GM12878 (cell line): ENCODE data around the gene GPRC5C. TPM values are rescaled to one million over a fixed set of nuclear protein-coding genes. Genes with fewer than 3 reads are reported as not detected.
A peak's percentile ranks its signal among the peaks of the same experiment; 100 is the strongest.

ENCODE experiments used
- ATAC-seq: fragments of 200-7000 bp; cut with Tn5 transposase; 3 replicates; pipeline ENCODE4 v1.9.1; 2020; ENCODE audit warnings: mild to moderate bottlenecking, moderate library complexity
- BruUV-seq: library from RNA; stranded (reverse); fragments of 400-500 nt; replicated peaks from 2 replicates; lab custom pipeline; 2021; lab: Mats Ljungman, UMichigan
- CTCF ChIA-PET: fragments of 300-600 bp; sonication (Branson Sonifier 250); formaldehyde crosslinking; extraction: SDS; loops from one replicate; lab custom pipeline; 2021; ENCODE audit warnings: inconsistent platforms; lab: Yijun Ruan, JAX
- POLR2A ChIA-PET: fragments of 350-600 bp; formaldehyde crosslinking; extraction: SDS; loops from one replicate; lab custom pipeline; 2021; ENCODE audit warnings: inconsistent platforms; lab: Charles Lee
- RAD21 ChIA-PET: fragments of 300-600 bp; sonication (Branson Sonifier 250); formaldehyde crosslinking; loops from one replicate; lab custom pipeline; 2023; ENCODE audit warnings: antibody characterized with exemption; ENCODE audit not compliant: unreplicated experiment; lab: Charles Lee
- SMC1A ChIA-PET: fragments of 300-600 bp; sonication (Branson Sonifier 250); formaldehyde crosslinking; loops from one replicate; lab custom pipeline; 2023; ENCODE audit not compliant: unreplicated experiment, uncharacterized antibody; lab: Charles Lee
- DNase-seq: peaks from one replicate; pipeline ENCODE4 v3.0.0-alpha.2; 2011; ENCODE audit warnings: low read depth, low spot score
- FAIRE-seq: peaks from 3 replicates; lab custom pipeline; 2011; peaks lifted over from hg19 to GRCh38; lab: Jason Lieb, UNC
- H2AFZ ChIP-seq: 2 replicates; pipeline ENCODE4 v1.6.0; 2011; ENCODE audit warnings: low read depth, low read length, control low read depth; ENCODE audit not compliant: control insufficient read depth
- H3K27ac ChIP-seq: 2 replicates; pipeline ENCODE4 v1.5.1; 2011; ENCODE audit warnings: control low read depth; ENCODE audit not compliant: control insufficient read depth, insufficient read depth
- H3K27me3 ChIP-seq, 2 experiments: replicated peaks in 1 of 2; 2 replicates each; pipeline versions ENCODE4 v1.6.0 to v1.6.1; 2011; ENCODE audit warnings: low read length in 1 of 2; ENCODE audit not compliant: control insufficient read depth in 2 of 2, insufficient read depth in 2 of 2
- H3K36me3 ChIP-seq, 2 experiments: 2 replicates each; pipeline ENCODE4 v1.5.1; 2011; ENCODE audit warnings: low read length in 1 of 2; ENCODE audit not compliant: control insufficient read depth in 2 of 2, insufficient read depth in 2 of 2
- H3K4me1 ChIP-seq: 2 replicates; pipeline ENCODE4 v1.6.1; 2011; ENCODE audit warnings: mild to moderate bottlenecking, low read length, moderate library complexity, mixed read lengths; ENCODE audit not compliant: control insufficient read depth, insufficient read depth
- H3K4me2 ChIP-seq: 2 replicates; pipeline ENCODE4 v1.6.0; 2011; ENCODE audit warnings: control low read depth; ENCODE audit not compliant: control insufficient read depth, insufficient read depth
- H3K4me3 ChIP-seq: fragments of 200-600 bp; sonication (generic); 2 replicates; pipeline ENCODE4 v1.5.1; 2016
- H3K79me2 ChIP-seq: 2 replicates; pipeline ENCODE4 v1.6.0; 2011; ENCODE audit warnings: low read length; ENCODE audit not compliant: control insufficient read depth, insufficient read depth
- H3K9ac ChIP-seq: 2 replicates; pipeline ENCODE4 v1.8.0; 2011; ENCODE audit warnings: low read length, control low read depth, mixed read lengths; ENCODE audit not compliant: control insufficient read depth, insufficient read depth
- H3K9me3 ChIP-seq: replicated peaks from 3 replicates; pipeline ENCODE4 v1.5.1; 2011; ENCODE audit warnings: mild to moderate bottlenecking, low read length; ENCODE audit not compliant: control insufficient read depth, insufficient read depth
- H4K20me1 ChIP-seq: 2 replicates; pipeline ENCODE4 v1.6.0; 2011; ENCODE audit not compliant: control insufficient read depth, insufficient read depth
- ATF7 ChIP-seq: fragments of 450-650 bp; IDR thresholded peaks from 2 replicates; pipeline ENCODE4 v1.6.1; 2016; ENCODE audit warnings: low read depth, mild to moderate bottlenecking
- BRCA1 ChIP-seq: IDR thresholded peaks from 2 replicates; pipeline ENCODE4 v1.6.1; 2011; ENCODE audit warnings: low read depth, low read length, improper control_type of control experiment
- CHD1 ChIP-seq: IDR thresholded peaks from 2 replicates; pipeline ENCODE4 v1.6.1; 2012; ENCODE audit warnings: low read depth, low read length, improper control_type of control experiment
- ELK1 ChIP-seq: IDR thresholded peaks from 2 replicates; pipeline ENCODE4 v1.6.1; 2012; ENCODE audit warnings: low read depth, low read length, improper control_type of control experiment
- IKZF2 ChIP-seq, 2 experiments: fragments of 450-650 bp; IDR thresholded peaks; 2 replicates each; pipeline ENCODE4 v1.6.1; 2017; ENCODE audit warnings: mild to moderate bottlenecking in 2 of 2, moderate library complexity in 2 of 2
- MEF2A ChIP-seq: IDR thresholded peaks from 2 replicates; pipeline ENCODE4 v1.6.1; 2011; ENCODE audit warnings: low read depth, mild to moderate bottlenecking, low read length, moderate library complexity; ENCODE audit not compliant: insufficient read depth
- NFIC ChIP-seq: IDR thresholded peaks from 2 replicates; pipeline ENCODE4 v1.6.1; 2012; ENCODE audit warnings: low read depth, mild to moderate bottlenecking, inconsistent platforms, low read length, moderate library complexity
- NFYA ChIP-seq: IDR thresholded peaks from 2 replicates; pipeline ENCODE4 v1.6.1; 2011; ENCODE audit warnings: low read depth, mild to moderate bottlenecking, low read length, improper control_type of control experiment, borderline replicate concordance
- NR2C2 ChIP-seq: IDR thresholded peaks from 2 replicates; pipeline ENCODE4 v1.6.1; 2011; ENCODE audit warnings: borderline replicate concordance, low read depth; ENCODE audit not compliant: control insufficient read depth, insufficient read length
- PAX5 ChIP-seq: IDR thresholded peaks from 2 replicates; pipeline ENCODE4 v1.6.1; 2011; ENCODE audit warnings: low read depth, low read length, borderline replicate concordance
- POLR2AphosphoS5 ChIP-seq: IDR thresholded peaks from 2 replicates; pipeline ENCODE4 v1.6.1; 2011; ENCODE audit warnings: mild to moderate bottlenecking, low read length, inconsistent platforms
- POU2F2 ChIP-seq: IDR thresholded peaks from 3 replicates; pipeline ENCODE4 v1.6.1; 2011; ENCODE audit warnings: low read depth, mild to moderate bottlenecking, low read length, borderline replicate concordance
- SMARCA5 ChIP-seq: fragments of 450-650 bp; IDR thresholded peaks from 2 replicates; pipeline ENCODE4 v1.6.1; 2017; ENCODE audit warnings: mild to moderate bottlenecking
- TAF1 ChIP-seq: IDR thresholded peaks from 2 replicates; pipeline ENCODE4 v1.6.1; 2011; ENCODE audit warnings: mild to moderate bottlenecking, low read depth, low read length, borderline replicate concordance
- TBL1XR1 ChIP-seq: IDR thresholded peaks from 2 replicates; pipeline ENCODE4 v1.6.1; 2012; ENCODE audit warnings: low read depth, low read length, improper control_type of control experiment
- WGBS: methylation state at CpG from one replicate; pipeline ENCODE4 v1.1.6; 2016; ENCODE audit warnings: low lambda C conversion rate; ENCODE audit not compliant: insufficient replicate concordance, insufficient coverage; ENCODE audit errors: missing lambda C conversion rate; 5-methylcytosine and 5-hydroxymethylcytosine counted together
- in situ Hi-C: fragments of 300-500 bp; cut with MboI; formaldehyde crosslinking; loops from 9 replicates; pipeline ENCODE4 v1.14.3; 2018; ENCODE audit warnings: mixed read lengths
- intact Hi-C: fragments of 100-400 bp; cut with micrococcal nuclease; formaldehyde crosslinking; loops from one replicate; pipeline ENCODE4 v1.14.2; 2022; ENCODE audit not compliant: unreplicated experiment
- polyA plus RNA-seq, 11 experiments: library from polyadenylated mRNA; depleted of rRNA in 4 of 11; unstranded in 6 of 11; stranded (reverse) in 5 of 11; fragments of >200 nt; fragmentation: Nextera tagmentation in 4 of 11; fragmentation: Illumina TruSeq in 1 of 11; extraction: Ambion mirVana in 4 of 11; extraction: Trizol in 1 of 11; gene quantifications; 1 replicate in 1 of 11; 2 replicates in 10 of 11; pipeline versions ENCODE4 v1.2.1 to v1.2.3, GENCODE V29; 2011 to 2016; ENCODE audit warnings: inconsistent platforms in 2 of 11, missing spikeins in 2 of 11, low read depth in 1 of 11
- total RNA-seq, 4 experiments: library from RNA; depleted of rRNA in 3 of 4; stranded (reverse); fragments of >200 nt in 3 of 4; fragmentation: Illumina TruSeq in 1 of 4; extraction: Trizol in 1 of 4; gene quantifications; 2 replicates each; pipeline versions ENCODE4 v1.2.1 to v1.2.3, GENCODE V29; 2013 to 2021
- TF ChIP-seq, protein P1 (sequence below): fragments of 150-350 bp; IDR thresholded peaks from 2 replicates; pipeline ENCODE4 v1.6.1; 2016; ENCODE audit warnings: low read depth, low read length
- TF ChIP-seq, protein P2 (sequence below): fragments of 450-650 bp; IDR thresholded peaks from 2 replicates; pipeline ENCODE4 v1.6.1; 2017; ENCODE audit warnings: low read depth, mild to moderate bottlenecking, moderate library complexity

GPRC5C gene
- total and polyA plus RNA-seq, 10 of the 15 experiments (the other 5 are each of a cell fraction or from before 2014, with no cell fraction given) = 0.04 to 1.3 (median 0.36) TPM; not detected in 2

DNA sequence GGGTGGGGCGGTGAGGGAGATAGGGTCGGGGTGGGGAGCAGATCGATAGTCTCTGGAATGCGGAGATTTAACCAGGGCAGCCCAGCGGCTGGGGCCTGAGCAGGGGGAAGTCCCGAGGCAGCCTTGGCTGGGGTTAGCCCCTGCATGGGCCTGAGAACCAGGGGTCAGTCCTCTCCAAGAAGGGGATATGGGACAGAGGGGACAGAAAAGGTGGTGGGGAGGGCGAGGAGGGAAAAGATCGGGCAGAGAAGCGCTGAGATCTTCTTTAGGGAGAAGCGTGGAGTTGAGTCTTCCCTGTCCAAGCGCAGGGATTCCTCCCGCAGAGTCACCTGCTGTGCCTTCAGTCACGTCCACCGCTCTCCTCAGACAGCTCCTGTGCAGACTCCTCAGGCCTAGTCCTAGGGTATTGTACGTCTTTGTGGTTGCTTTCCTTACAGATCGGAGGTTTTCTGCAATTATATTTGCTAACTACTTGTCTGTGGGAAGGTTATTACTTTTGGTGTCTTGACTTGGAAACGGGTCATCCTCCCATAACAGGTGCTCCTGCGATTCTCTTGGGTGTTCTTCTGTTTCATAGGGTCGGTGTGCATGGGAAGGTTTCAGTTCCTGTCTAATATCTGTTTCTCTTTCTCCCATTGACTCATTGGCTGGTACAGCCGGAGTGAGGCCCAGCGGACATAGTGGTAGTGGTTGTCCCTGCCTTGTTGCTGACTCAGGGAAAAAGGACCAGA lies 35.5 kb downstream of the GPRC5C start:
- RAD21 ChIA-PET = interaction anchor here (0.6 to 2.4 kb wide), 9 partner anchors 11 to 170 kb away, joined by 4 to 11 read pairs (median 4); partner anchors contain the start of gene CD300LB
- peaks cover 5 to 6% of the 10 kb centered on the region in 2 experiments; a peak in 3 of 4 replicates for H3K36me3 ChIP-seq
- BruUV-seq = no TSS peak
- in situ Hi-C loops (no loop called here), intact Hi-C loops (no loop called here)
- peaks cover 4% of the 10 kb centered on the region; the same call in 1 of the 2 replicates for H4K20me1 ChIP-seq
- H3K4me1 ChIP-seq = peaks cover 35% of the 10 kb centered on the region
- WGBS = under 1% methylated on average over 17 of the region's 21 CpGs
- H3K4me3 ChIP-seq = peak overlapping the region; percentile 86
- CTCF ChIA-PET = interaction anchor here (0.7 to 6.5 kb wide), 2 partner anchors 11 kb away, joined by 3 to 50 read pairs; no protein-coding TSS in a partner anchor
- ATAC-seq (peak; percentile 78), FAIRE-seq (peak; percentile 69), DNase-seq (peak; percentile 95)
- SMC1A ChIA-PET = interaction anchor here (1.4 to 1.7 kb wide), 3 partner anchors 11 to 65 kb away, joined by 3 to 6 read pairs (median 5); no protein-coding TSS in a partner anchor
- H3K9me3 ChIP-seq = no peaks in the 10 kb centered on the region
- H3K27me3 ChIP-seq = no peaks in the 10 kb centered on the region
- H3K4me2 ChIP-seq = peak overlapping the region; percentile 72
- H3K27ac ChIP-seq = peak overlapping the region; percentile 92
- peaks cover 75% of the 10 kb centered on the region for H3K79me2 ChIP-seq
- H2AFZ ChIP-seq = no peak overlapping the region; the same call in 1 of the 2 replicates
- POLR2A ChIA-PET = interaction anchor here (0.5 to 2.6 kb wide), 4 partner anchors 11 to 1257 kb away, joined by 3 to 13 read pairs (median 3); no protein-coding TSS in a partner anchor
- peak overlapping the region; percentile 81 for H3K9ac ChIP-seq
- TF ChIP-seq SMARCA5 (no peak), BRCA1 (no peak), POU2F2 (peak; percentile 81; the same call in 2 of the 3 replicates), TBL1XR1 (peak; percentile 45; the same call in 1 of the 2 replicates), NR2C2 (no peak), TAF1 (no peak), MEF2A (0 out of 2 replicates have a peak, but pooled peaks have one; percentile 19), POLR2AphosphoS5 (peak; percentile 97), NFIC (peak; percentile 72; the same call in 1 of the 2 replicates), NFYA (no peak), PAX5 (peak; percentile 76), CHD1 (0 out of 2 replicates have a peak, but pooled peaks have one; percentile 71), ATF7 (peak; percentile 66), ELK1 (no peak), IKZF2 (IDR thresholded peaks at IDR 0.05) (peak; percentile 97)
- TF ChIP-seq, protein P1, sequence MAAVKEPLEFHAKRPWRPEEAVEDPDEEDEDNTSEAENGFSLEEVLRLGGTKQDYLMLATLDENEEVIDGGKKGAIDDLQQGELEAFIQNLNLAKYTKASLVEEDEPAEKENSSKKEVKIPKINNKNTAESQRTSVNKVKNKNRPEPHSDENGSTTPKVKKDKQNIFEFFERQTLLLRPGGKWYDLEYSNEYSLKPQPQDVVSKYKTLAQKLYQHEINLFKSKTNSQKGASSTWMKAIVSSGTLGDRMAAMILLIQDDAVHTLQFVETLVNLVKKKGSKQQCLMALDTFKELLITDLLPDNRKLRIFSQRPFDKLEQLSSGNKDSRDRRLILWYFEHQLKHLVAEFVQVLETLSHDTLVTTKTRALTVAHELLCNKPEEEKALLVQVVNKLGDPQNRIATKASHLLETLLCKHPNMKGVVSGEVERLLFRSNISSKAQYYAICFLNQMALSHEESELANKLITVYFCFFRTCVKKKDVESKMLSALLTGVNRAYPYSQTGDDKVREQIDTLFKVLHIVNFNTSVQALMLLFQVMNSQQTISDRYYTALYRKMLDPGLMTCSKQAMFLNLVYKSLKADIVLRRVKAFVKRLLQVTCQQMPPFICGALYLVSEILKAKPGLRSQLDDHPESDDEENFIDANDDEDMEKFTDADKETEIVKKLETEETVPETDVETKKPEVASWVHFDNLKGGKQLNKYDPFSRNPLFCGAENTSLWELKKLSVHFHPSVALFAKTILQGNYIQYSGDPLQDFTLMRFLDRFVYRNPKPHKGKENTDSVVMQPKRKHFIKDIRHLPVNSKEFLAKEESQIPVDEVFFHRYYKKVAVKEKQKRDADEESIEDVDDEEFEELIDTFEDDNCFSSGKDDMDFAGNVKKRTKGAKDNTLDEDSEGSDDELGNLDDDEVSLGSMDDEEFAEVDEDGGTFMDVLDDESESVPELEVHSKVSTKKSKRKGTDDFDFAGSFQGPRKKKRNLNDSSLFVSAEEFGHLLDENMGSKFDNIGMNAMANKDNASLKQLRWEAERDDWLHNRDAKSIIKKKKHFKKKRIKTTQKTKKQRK = no peak
- TF ChIP-seq, protein P2, sequence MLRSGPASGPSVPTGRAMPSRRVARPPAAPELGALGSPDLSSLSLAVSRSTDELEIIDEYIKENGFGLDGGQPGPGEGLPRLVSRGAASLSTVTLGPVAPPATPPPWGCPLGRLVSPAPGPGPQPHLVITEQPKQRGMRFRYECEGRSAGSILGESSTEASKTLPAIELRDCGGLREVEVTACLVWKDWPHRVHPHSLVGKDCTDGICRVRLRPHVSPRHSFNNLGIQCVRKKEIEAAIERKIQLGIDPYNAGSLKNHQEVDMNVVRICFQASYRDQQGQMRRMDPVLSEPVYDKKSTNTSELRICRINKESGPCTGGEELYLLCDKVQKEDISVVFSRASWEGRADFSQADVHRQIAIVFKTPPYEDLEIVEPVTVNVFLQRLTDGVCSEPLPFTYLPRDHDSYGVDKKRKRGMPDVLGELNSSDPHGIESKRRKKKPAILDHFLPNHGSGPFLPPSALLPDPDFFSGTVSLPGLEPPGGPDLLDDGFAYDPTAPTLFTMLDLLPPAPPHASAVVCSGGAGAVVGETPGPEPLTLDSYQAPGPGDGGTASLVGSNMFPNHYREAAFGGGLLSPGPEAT = peak; percentile 94
